ENCODE measurements around the gene SRC. TPM values are rescaled to one million over a fixed set of nuclear protein-coding genes. Genes with fewer than 3 reads are reported as not detected.

SRC gene
- total RNA-seq, 4 donors from 2014 or later: 1.0 to 2.3 (median 1.8) TPM

DNA sequence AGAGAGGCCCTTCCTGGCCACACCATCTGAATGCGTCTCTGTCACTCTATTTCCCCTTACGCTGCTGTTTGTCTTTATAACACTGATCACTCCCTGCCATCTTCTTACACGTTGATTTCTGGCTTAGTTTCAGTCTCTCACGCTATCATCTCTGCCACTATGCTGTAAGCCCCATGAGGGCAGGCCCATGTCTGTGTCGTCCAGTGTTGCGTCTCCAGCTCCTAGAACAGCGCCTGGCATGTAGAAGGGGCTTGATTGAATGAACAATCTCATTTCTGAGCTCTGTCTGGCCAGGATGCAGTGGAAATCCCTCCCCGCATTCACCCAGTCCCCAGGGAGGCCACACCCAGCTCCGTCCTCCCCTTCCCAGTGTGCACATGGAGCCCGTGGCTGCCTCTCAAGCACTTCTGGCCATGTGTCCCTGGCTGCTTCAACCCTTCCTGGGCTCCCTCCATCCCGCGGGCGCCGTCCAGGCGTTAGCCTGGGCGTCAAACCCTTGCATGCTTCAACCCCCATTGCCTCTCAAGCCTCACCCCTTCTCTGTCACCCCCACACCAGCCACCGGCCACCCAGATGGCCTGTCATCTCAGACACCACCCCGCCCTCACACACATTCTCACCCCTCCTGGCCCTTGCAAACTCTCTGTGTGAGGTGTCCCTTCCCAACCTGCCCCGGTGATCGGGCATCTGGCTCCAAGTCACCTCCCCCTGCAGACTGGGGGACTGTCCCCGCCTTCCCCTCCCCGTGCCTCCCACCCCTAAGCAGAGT, 71.1 kb downstream of the SRC start:
- TF ChIP-seq, protein P1, sequence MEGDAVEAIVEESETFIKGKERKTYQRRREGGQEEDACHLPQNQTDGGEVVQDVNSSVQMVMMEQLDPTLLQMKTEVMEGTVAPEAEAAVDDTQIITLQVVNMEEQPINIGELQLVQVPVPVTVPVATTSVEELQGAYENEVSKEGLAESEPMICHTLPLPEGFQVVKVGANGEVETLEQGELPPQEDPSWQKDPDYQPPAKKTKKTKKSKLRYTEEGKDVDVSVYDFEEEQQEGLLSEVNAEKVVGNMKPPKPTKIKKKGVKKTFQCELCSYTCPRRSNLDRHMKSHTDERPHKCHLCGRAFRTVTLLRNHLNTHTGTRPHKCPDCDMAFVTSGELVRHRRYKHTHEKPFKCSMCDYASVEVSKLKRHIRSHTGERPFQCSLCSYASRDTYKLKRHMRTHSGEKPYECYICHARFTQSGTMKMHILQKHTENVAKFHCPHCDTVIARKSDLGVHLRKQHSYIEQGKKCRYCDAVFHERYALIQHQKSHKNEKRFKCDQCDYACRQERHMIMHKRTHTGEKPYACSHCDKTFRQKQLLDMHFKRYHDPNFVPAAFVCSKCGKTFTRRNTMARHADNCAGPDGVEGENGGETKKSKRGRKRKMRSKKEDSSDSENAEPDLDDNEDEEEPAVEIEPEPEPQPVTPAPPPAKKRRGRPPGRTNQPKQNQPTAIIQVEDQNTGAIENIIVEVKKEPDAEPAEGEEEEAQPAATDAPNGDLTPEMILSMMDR (IDR thresholded peaks at IDR 0.05 in 4 of 5, conservative IDR thresholded peaks at IDR 0.05 in 1 of 5): no peak
- no peak for TF ChIP-seq POLR2A (IDR thresholded peaks at IDR 0.05)
- no peak overlapping the region for H3K4me3 ChIP-seq
- in situ Hi-C loops (cut with MboI; ENCODE audit: low sequenced_read_pairs in 4 of 4): no loop called here
- no peaks in the 10 kb centered on the region for H3K4me1 ChIP-seq
- H3K9me3 ChIP-seq: no peaks in the 10 kb centered on the region
- DNase-seq (no peak), ATAC-seq (no peak)
- intact Hi-C loops (cut with DNase I; ENCODE audit: low total_unique reads): no loop called here
- no peak overlapping the region for H3K27ac ChIP-seq
- H3K27me3 ChIP-seq: peaks cover 11 to 29% (median 27%) of the 10 kb centered on the region in 3 donors
- no peaks in the 10 kb centered on the region for H3K36me3 ChIP-seq

DNA sequence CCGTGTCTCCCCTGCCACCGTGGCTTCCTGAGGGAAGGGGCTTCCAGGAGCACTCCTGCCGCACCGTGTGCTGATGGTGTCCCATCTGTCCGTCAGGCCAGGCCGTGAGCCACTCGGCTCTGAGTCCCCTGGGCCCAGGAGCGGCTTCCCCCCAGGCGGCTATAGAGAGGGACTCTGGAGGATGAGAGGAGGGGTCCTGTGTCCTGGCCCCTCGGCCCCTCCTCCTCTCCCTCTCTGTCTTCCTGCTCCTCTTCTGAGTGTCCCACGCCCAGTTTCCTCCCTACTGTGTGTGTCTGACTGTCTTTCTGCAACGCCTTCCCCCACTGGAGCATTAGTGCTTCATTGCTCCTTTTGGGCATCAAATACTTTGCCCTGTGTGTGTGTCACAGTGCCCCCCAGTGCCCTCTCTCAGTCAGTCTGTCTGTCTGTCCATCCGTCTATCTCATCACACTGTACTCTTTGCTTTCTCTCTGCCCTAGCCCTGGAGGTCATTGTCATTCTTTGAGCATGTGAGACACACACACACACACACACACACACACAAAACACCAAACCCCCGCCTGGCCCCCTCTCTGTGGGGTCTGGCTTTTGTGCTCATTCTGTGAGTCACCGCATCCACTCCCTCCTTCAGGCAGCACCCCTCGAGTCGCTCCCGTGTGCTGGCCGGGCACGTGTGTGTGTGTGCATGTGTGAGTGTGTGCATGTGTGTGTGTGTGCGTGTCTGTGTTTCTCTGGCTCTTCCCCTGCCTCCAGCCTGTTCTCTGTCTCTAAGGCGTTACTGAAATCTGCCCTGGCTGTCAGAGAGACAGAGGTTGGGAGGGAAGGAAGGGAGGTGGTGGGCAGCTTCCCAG, 71.9 kb downstream of the SRC start:
- Histone ChIP-seq H3K27ac (no peak overlapping the region), H3K4me3 (no peak overlapping the region), H3K27me3 (peaks cover 13 to 32% (median 30%) of the 10 kb centered on the region in 3 donors), H3K9me3 (no peaks in the 10 kb centered on the region), H3K4me1 (no peaks in the 10 kb centered on the region), H3K36me3 (no peaks in the 10 kb centered on the region)
- in situ Hi-C loops (cut with MboI; ENCODE audit: low sequenced_read_pairs in 4 of 4) (no loop called here), intact Hi-C loops (cut with DNase I; ENCODE audit: low total_unique reads) (no loop called here)
- no peak for TF ChIP-seq POLR2A (IDR thresholded peaks at IDR 0.05)
- TF ChIP-seq, protein P1 (IDR thresholded peaks at IDR 0.05 in 4 of 5, conservative IDR thresholded peaks at IDR 0.05 in 1 of 5): no peak
- DNase-seq: no peak
- no peak for ATAC-seq

DNA sequence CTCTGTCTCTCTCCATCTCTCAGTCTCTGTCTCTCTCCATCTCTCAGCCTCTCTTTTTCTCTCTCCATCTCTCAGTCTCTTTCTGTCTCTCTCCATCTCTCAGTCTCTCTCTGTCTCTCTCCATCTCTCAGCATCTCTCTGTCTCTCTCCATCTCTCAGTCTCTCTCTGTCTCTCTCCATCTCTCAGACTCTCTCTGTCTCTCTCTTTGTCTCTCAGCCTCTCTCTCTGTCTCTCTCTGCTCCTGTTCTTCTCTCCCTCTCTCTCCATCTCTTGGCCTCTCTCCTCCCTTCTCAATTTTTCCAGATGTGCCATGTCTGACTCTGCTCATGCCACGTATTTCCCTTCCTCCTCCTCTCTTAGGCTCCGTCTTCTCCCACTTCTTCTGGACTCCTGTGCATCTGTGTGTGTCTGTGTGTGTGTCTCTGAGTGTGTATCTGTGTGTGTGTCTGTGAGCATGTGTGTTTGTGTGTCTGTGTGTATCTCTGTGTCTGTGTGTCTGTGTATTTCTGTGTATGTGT, 72.7 kb downstream of the SRC start:
- no peaks in the 10 kb centered on the region for H3K9me3 ChIP-seq
- H3K27me3 ChIP-seq: peaks cover 21 to 40% (median 36%) of the 10 kb centered on the region in 3 donors
- H3K4me1 ChIP-seq: no peaks in the 10 kb centered on the region
- TF ChIP-seq, protein P1 (IDR thresholded peaks at IDR 0.05 in 4 of 5, conservative IDR thresholded peaks at IDR 0.05 in 1 of 5): no peak
- TF ChIP-seq POLR2A (IDR thresholded peaks at IDR 0.05): no peak
- in situ Hi-C loops (cut with MboI; ENCODE audit: low sequenced_read_pairs in 4 of 4) (no loop called here), intact Hi-C loops (cut with DNase I; ENCODE audit: low total_unique reads) (no loop called here)
- DNase-seq (no peak), ATAC-seq (no peak)
- no peaks in the 10 kb centered on the region for H3K36me3 ChIP-seq
- H3K4me3 ChIP-seq: no peak overlapping the region
- H3K27ac ChIP-seq: no peak overlapping the region

DNA sequence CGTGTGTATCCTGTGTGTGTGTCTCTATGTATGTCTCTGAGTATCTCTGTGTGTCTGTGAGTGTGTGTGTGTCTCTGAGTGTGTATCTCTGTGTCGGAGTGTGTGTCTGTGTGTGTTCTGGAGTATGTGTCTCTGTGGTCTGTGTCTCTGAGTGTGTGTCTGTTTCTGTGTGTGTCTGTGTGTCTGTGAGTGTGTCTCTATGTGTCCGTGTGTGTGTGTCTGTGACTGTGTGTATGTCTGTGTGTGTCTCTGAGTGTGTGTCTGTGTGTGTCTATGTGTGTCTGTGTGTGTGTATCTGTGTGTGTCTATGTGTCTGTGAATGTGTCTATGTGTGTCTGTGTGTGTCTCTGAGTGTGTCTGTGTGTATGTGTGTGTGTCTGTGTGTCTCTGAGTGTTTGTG, 73.4 kb downstream of the SRC start:
- no peak overlapping the region for H3K4me3 ChIP-seq

More for the DNA sequence above, 73.4 kb downstream of the SRC start:
- intact Hi-C loops (cut with DNase I; ENCODE audit: low total_unique reads) (no loop called here), in situ Hi-C loops (cut with MboI; ENCODE audit: low sequenced_read_pairs in 4 of 4) (no loop called here)
- Histone ChIP-seq H3K27me3 (peaks cover 24 to 42% (median 42%) of the 10 kb centered on the region in 3 donors), H3K4me1 (no peaks in the 10 kb centered on the region), H3K9me3 (no peaks in the 10 kb centered on the region), H3K27ac (no peak overlapping the region), H3K36me3 (no peaks in the 10 kb centered on the region)
- ATAC-seq: no peak
- TF ChIP-seq, protein P1 (IDR thresholded peaks at IDR 0.05 in 4 of 5, conservative IDR thresholded peaks at IDR 0.05 in 1 of 5): no peak
- no peak for TF ChIP-seq POLR2A (IDR thresholded peaks at IDR 0.05)
- DNase-seq: no peak

All from gastrocnemius medialis (tissue), 4 donors.